ENCODE data around the gene DNAJC28.
"Not testable (repeated sequence)": the region's sequence is repeated elsewhere in the genome, so short reads cannot be mapped to it uniquely, and the experiment has no call there.

DNAJC28 gene

GRCh38 chr21:33522297-33522952 lies 30.9 kb upstream of the DNAJC28 start:
- H3K9me3 ChIP-seq (ENCODE audit: insufficient read depth, low read length): no peaks in the 10 kb centered on the region
- H3K4me3 ChIP-seq (ENCODE audit: insufficient read length, low read depth): no peak overlapping the region
- DNase-seq (ENCODE audit: low read depth, low spot score): no peak
- TF ChIP-seq YY1 (IDR thresholded peaks at IDR 0.05; ENCODE audit: insufficient read depth, insufficient read length): no peak
- TF ChIP-seq SUZ12 (IDR thresholded peaks at IDR 0.05; ENCODE audit: extremely low read depth, insufficient read depth, insufficient read length): no peak
- no peak for TF ChIP-seq ZNF274 (IDR thresholded peaks at IDR 0.05; ENCODE audit: low read depth, low read length)
- peaks cover 92% of the 10 kb centered on the region for H3K36me3 ChIP-seq (ENCODE audit: insufficient read depth, insufficient read length, low read length)
- H3K4me1 ChIP-seq (ENCODE audit: insufficient read depth, insufficient read length): no peaks in the 10 kb centered on the region
- no peak overlapping the region for H3K9ac ChIP-seq (ENCODE audit: insufficient read length, low read depth)
- no peaks in the 10 kb centered on the region for H3K27me3 ChIP-seq (ENCODE audit: insufficient read depth, insufficient read length)

GRCh38 chr21:33518899-33519298 lies 27.4 kb upstream of the DNAJC28 start:
- Histone ChIP-seq H3K4me1 (ENCODE audit: insufficient read depth, insufficient read length) (no peaks in the 10 kb centered on the region), H3K9ac (ENCODE audit: insufficient read length, low read depth) (no peak overlapping the region), H3K27me3 (ENCODE audit: insufficient read depth, insufficient read length) (no peaks in the 10 kb centered on the region), H3K36me3 (ENCODE audit: insufficient read depth, insufficient read length, low read length) (peaks cover 90% of the 10 kb centered on the region), H3K4me3 (ENCODE audit: insufficient read length, low read depth) (no peak overlapping the region), H3K9me3 (ENCODE audit: insufficient read depth, low read length) (no peaks in the 10 kb centered on the region)
- DNase-seq (ENCODE audit: low read depth, low spot score): no peak
- TF ChIP-seq SUZ12 (IDR thresholded peaks at IDR 0.05; ENCODE audit: extremely low read depth, insufficient read depth, insufficient read length): no peak
- TF ChIP-seq ZNF274 (IDR thresholded peaks at IDR 0.05; ENCODE audit: low read depth, low read length): no peak
- TF ChIP-seq YY1 (IDR thresholded peaks at IDR 0.05; ENCODE audit: insufficient read depth, insufficient read length): no peak

DNA sequence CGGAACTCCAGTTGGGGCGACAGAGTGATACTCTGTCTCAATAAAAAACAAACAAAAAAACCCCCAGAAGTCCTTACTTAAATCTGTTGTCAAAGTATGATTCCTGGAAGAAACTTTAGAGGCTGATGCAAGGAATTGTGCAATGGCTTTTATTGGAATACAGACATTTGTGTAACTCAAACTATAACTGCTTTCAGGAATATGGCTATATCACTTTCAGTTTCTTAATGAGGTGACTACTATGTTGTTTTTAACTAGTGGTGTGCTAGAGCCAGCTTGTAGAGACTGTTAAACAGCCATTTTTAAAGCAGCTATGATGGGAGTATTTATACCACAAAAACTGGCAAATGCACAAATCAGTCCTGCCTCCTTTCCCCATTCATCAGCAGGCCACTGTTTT lies 22.7 kb upstream of the DNAJC28 start:
- H3K9me3 ChIP-seq (ENCODE audit: insufficient read depth, low read length): no peaks in the 10 kb centered on the region
- no peaks in the 10 kb centered on the region for H3K27me3 ChIP-seq (ENCODE audit: insufficient read depth, insufficient read length)
- no peaks in the 10 kb centered on the region for H3K4me1 ChIP-seq (ENCODE audit: insufficient read depth, insufficient read length)
- peaks cover 94% of the 10 kb centered on the region for H3K36me3 ChIP-seq (ENCODE audit: insufficient read depth, insufficient read length, low read length)
- no peak overlapping the region for H3K4me3 ChIP-seq (ENCODE audit: insufficient read length, low read depth)
- no peak for TF ChIP-seq SUZ12 (IDR thresholded peaks at IDR 0.05; ENCODE audit: extremely low read depth, insufficient read depth, insufficient read length)
- no peak for TF ChIP-seq ZNF274 (IDR thresholded peaks at IDR 0.05; ENCODE audit: low read depth, low read length)
- no peak for TF ChIP-seq YY1 (IDR thresholded peaks at IDR 0.05; ENCODE audit: insufficient read depth, insufficient read length)
- no peak for DNase-seq (ENCODE audit: low read depth, low spot score)
- no peak overlapping the region for H3K9ac ChIP-seq (ENCODE audit: insufficient read length, low read depth)

DNA sequence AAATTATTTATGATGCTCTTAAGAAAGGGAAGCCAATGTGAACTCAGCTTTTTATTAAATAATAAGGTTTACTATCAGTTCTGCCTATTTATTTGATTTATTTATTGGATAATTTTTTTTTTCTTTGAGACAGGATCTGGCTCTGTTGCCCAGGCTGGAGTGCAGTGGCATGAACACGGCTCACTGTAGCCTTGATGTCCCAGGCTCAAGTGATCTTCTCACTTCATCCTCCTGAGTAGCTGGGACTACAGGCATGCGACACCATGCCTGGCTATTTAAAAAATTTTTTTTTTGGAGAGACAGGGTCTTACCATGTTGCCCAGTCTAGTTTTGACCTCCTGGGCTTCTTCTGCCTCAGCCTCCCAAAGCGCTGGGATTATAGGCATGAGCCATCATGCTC lies 21.0 kb upstream of the DNAJC28 start:
- TF ChIP-seq ZNF274 (IDR thresholded peaks at IDR 0.05; ENCODE audit: low read depth, low read length) (no peak), SUZ12 (IDR thresholded peaks at IDR 0.05; ENCODE audit: extremely low read depth, insufficient read depth, insufficient read length) (no peak), YY1 (IDR thresholded peaks at IDR 0.05; ENCODE audit: insufficient read depth, insufficient read length) (no peak)
- no peaks in the 10 kb centered on the region for H3K27me3 ChIP-seq (ENCODE audit: insufficient read depth, insufficient read length)
- no peaks in the 10 kb centered on the region for H3K9me3 ChIP-seq (ENCODE audit: insufficient read depth, low read length)
- H3K4me1 ChIP-seq (ENCODE audit: insufficient read depth, insufficient read length): no peaks in the 10 kb centered on the region
- H3K36me3 ChIP-seq (ENCODE audit: insufficient read depth, insufficient read length, low read length): peaks cover 93% of the 10 kb centered on the region
- DNase-seq (ENCODE audit: low read depth, low spot score): no peak
- no peak overlapping the region for H3K4me3 ChIP-seq (ENCODE audit: insufficient read length, low read depth)
- no peak overlapping the region for H3K9ac ChIP-seq (ENCODE audit: insufficient read length, low read depth)

DNA sequence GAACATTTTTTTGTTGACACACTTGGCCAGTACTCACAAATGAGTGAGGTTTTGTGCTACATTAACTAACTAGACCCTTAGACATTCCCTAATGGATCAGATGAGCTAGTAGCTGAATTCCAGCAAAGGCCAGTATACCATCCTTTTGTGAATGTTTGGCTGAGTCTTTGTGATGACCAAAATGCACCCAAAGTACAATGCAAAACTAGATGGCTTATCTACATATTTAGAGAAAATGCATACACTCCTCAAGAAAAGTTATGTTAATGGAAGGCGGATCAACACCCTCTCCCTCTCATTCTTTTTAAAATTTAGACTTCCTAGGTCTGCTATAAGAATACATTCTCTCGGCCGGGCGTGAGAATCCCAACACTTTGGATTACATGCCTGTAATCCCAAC lies 20.1 kb upstream of the DNAJC28 start:
- H3K4me3 ChIP-seq (ENCODE audit: insufficient read length, low read depth): no peak overlapping the region
- H3K27me3 ChIP-seq (ENCODE audit: insufficient read depth, insufficient read length): no peaks in the 10 kb centered on the region
- H3K9ac ChIP-seq (ENCODE audit: insufficient read length, low read depth): no peak overlapping the region
- no peaks in the 10 kb centered on the region for H3K4me1 ChIP-seq (ENCODE audit: insufficient read depth, insufficient read length)
- TF ChIP-seq SUZ12 (IDR thresholded peaks at IDR 0.05; ENCODE audit: extremely low read depth, insufficient read depth, insufficient read length): no peak
- TF ChIP-seq ZNF274 (IDR thresholded peaks at IDR 0.05; ENCODE audit: low read depth, low read length): no peak
- no peak for TF ChIP-seq YY1 (IDR thresholded peaks at IDR 0.05; ENCODE audit: insufficient read depth, insufficient read length)
- DNase-seq (ENCODE audit: low read depth, low spot score): no peak
- peaks cover 93% of the 10 kb centered on the region for H3K36me3 ChIP-seq (ENCODE audit: insufficient read depth, insufficient read length, low read length)
- H3K9me3 ChIP-seq (ENCODE audit: insufficient read depth, low read length): no peaks in the 10 kb centered on the region

- no peaks in the 10 kb centered on the region for H3K27me3 ChIP-seq (ENCODE audit: insufficient read depth, insufficient read length)
- H3K9me3 ChIP-seq (ENCODE audit: insufficient read depth, low read length): no peaks in the 10 kb centered on the region
- TF ChIP-seq ZNF274 (IDR thresholded peaks at IDR 0.05; ENCODE audit: low read depth, low read length): no peak
- TF ChIP-seq YY1 (IDR thresholded peaks at IDR 0.05; ENCODE audit: insufficient read depth, insufficient read length): no peak
- no peak for TF ChIP-seq SUZ12 (IDR thresholded peaks at IDR 0.05; ENCODE audit: extremely low read depth, insufficient read depth, insufficient read length)
- DNase-seq (ENCODE audit: low read depth, low spot score): no peak
- no peak overlapping the region for H3K4me3 ChIP-seq (ENCODE audit: insufficient read length, low read depth)
- H3K9ac ChIP-seq (ENCODE audit: insufficient read length, low read depth): no peak overlapping the region
- H3K4me1 ChIP-seq (ENCODE audit: insufficient read depth, insufficient read length): no peaks in the 10 kb centered on the region
- H3K36me3 ChIP-seq (ENCODE audit: insufficient read depth, insufficient read length, low read length): peaks cover 95% of the 10 kb centered on the region
Observed at GRCh38 chr21:33510826-33511225, 19.3 kb upstream of the DNAJC28 start.

DNA sequence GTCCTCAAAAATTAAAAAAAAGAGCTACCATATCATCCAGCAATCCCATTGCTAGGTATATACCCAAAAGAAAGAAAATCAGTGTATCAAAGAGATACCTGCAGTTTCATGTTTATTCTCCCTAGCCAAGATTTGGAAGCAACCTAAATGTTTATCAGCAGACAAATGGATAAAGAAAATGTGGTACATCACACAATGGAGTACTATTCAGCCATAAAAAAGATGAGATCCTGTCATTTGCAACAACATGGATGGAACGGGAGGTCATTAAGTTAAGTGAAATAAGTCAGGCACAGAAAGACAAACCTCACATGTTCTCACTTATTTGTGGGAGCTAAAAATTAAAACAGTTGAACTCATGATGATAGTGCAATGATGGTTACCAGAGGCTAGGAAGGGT lies 15.5 kb upstream of the DNAJC28 start:
- H3K27me3 ChIP-seq (ENCODE audit: insufficient read depth, insufficient read length); H3K4me3 ChIP-seq (ENCODE audit: insufficient read length, low read depth); H3K9ac ChIP-seq (ENCODE audit: insufficient read length, low read depth); DNase-seq (ENCODE audit: low read depth, low spot score); H3K4me1 ChIP-seq (ENCODE audit: insufficient read depth, insufficient read length); H3K9me3 ChIP-seq (ENCODE audit: insufficient read depth, low read length): not testable (repeated sequence)
- H3K36me3 ChIP-seq (ENCODE audit: insufficient read depth, insufficient read length, low read length): peaks cover 91% of the 10 kb centered on the region
